Karpas-422 (cell line): ENCODE results near the gene HAUS7. TPM values are rescaled to one million over a fixed set of nuclear protein-coding genes. Genes with fewer than 3 reads are reported as not detected.

Source experiments
- DNase-seq: peaks from one replicate; pipeline ENCODE4 v3.0.0-alpha.2; 2015
- H2AFZ ChIP-seq: fragments of 200-600 bp; sonication (generic); 2 replicates; pipeline ENCODE4 v1.6.1; 2014; ENCODE audit warnings: antibody characterized with exemption, low read length, mixed read lengths
- H3K27ac ChIP-seq: fragments of 200-600 bp; sonication (generic); 2 replicates; pipeline ENCODE4 v1.5.1; 2014; ENCODE audit warnings: mild to moderate bottlenecking, low read length, moderate library complexity
- H3K27me3 ChIP-seq: fragments of 200-600 bp; sonication (generic); 2 replicates; pipeline ENCODE4 v1.6.1; 2014; ENCODE audit warnings: low read length, mixed read lengths
- H3K36me3 ChIP-seq: fragments of 200-600 bp; sonication (generic); 2 replicates; pipeline ENCODE4 v1.6.1; 2014; ENCODE audit warnings: low read length, mixed read lengths; ENCODE audit not compliant: insufficient read depth
- H3K4me1 ChIP-seq: fragments of 200-600 bp; sonication (generic); 2 replicates; pipeline ENCODE4 v1.6.1; 2014; ENCODE audit warnings: mild to moderate bottlenecking, low read length, mixed read lengths
- H3K4me2 ChIP-seq: fragments of 200-600 bp; sonication (generic); 2 replicates; pipeline ENCODE4 v1.6.1; 2014; ENCODE audit warnings: low read length, low read depth, mild to moderate bottlenecking; ENCODE audit not compliant: poor library complexity, severe bottlenecking
- H3K4me3 ChIP-seq: fragments of 200-600 bp; sonication (generic); 2 replicates; pipeline ENCODE4 v1.5.1; 2014; ENCODE audit warnings: mild to moderate bottlenecking, antibody characterized with exemption, low read length, mixed read lengths
- H3K79me2 ChIP-seq: fragments of 200-600 bp; sonication (generic); 2 replicates; pipeline ENCODE4 v1.6.1; 2014; ENCODE audit warnings: mild to moderate bottlenecking, low read length, mixed read lengths
- H3K9ac ChIP-seq: fragments of 200-600 bp; sonication (generic); 2 replicates; pipeline ENCODE4 v1.6.0; 2014; ENCODE audit warnings: low read length
- H3K9me2 ChIP-seq: fragments of 200-600 bp; sonication (generic), shearing (Covaris generic); replicated peaks from 2 replicates; pipeline ENCODE4 v1.6.0; 2014; ENCODE audit warnings: mild to moderate bottlenecking, low read length, moderate library complexity; ENCODE audit not compliant: insufficient read depth
- H3K9me3 ChIP-seq: fragments of 300-700, 200-600 bp; sonication (generic); 2 replicates; pipeline ENCODE4 v1.6.1; 2014; ENCODE audit warnings: low read length, mixed read lengths
- H4K20me1 ChIP-seq: fragments of 200-600 bp; sonication (generic); 2 replicates; pipeline ENCODE4 v1.6.1; 2014; ENCODE audit warnings: mild to moderate bottlenecking, antibody characterized with exemption, low read length, low read depth; ENCODE audit not compliant: insufficient read depth
- total RNA-seq: library from RNA; depleted of rRNA; stranded (reverse); fragments of >200 nt; shearing (Covaris generic); gene quantifications from 2 replicates; pipeline ENCODE4 v1.2.3, GENCODE V29; 2014; ENCODE audit warnings: low replicate concordance

Gene HAUS7
- total RNA-seq, 1 experiment from 2014 or later: 36.2 TPM

DNA sequence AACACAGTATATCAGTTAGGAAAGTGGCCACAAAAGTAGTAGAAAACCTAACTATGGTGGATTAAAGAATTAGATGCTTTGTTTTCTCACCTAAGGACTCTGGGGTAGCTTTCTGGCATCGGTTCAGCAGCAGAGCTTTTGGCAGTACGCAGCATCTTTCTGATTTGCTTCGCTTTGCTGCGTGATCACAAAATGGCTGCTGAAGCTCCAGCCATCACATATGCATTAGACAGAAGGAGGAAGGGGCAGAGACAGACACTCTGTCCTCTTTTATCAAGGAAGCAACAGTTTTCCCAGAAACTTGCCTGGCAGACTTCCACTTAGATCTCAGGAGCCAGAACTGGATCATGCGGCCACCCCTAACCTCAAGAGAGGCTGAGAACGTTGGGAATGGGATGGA lies 39.6 kb downstream of the HAUS7 start:
- H3K9me3 ChIP-seq: no peaks in the 10 kb centered on the region
- H3K4me2 ChIP-seq: no peak overlapping the region
- no peaks in the 10 kb centered on the region for H3K36me3 ChIP-seq
- H3K4me3 ChIP-seq: no peak overlapping the region
- no peaks in the 10 kb centered on the region for H3K79me2 ChIP-seq
- no peak overlapping the region for H3K9ac ChIP-seq
- no peaks in the 10 kb centered on the region for H3K4me1 ChIP-seq
- H3K9me2 ChIP-seq: no peaks in the 10 kb centered on the region
- no peak for DNase-seq
- no peak overlapping the region for H3K27ac ChIP-seq
- no peaks in the 10 kb centered on the region for H3K27me3 ChIP-seq
- H4K20me1 ChIP-seq: no peaks in the 10 kb centered on the region
- no peak overlapping the region for H2AFZ ChIP-seq

DNA sequence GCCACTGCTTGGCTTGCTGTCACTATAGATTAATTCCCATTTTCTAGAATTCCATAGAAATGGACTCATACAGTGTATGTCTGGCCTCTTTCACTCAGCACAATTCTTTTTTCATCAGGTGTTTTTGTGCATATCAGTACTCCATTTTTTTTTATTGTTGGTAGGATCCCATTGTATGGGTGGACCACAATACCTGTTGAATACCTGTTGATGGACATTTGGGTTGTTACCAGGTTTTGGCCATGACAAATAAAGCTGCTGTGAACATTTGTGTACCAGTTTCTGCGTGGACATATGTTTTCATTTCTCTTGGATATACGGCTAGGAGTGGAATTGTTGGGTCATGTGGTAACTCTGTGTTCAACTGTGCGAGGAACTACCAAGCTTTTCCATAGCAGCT lies 44.2 kb downstream of the HAUS7 start:
- no peaks in the 10 kb centered on the region for H3K9me3 ChIP-seq
- DNase-seq: no peak
- H3K27me3 ChIP-seq: no peaks in the 10 kb centered on the region
- no peak overlapping the region for H3K4me3 ChIP-seq
- no peaks in the 10 kb centered on the region for H4K20me1 ChIP-seq
- H3K27ac ChIP-seq: no peak overlapping the region
- no peaks in the 10 kb centered on the region for H3K79me2 ChIP-seq
- H3K4me2 ChIP-seq: no peak overlapping the region
- no peak overlapping the region for H3K9ac ChIP-seq
- H2AFZ ChIP-seq: no peak overlapping the region
- no peaks in the 10 kb centered on the region for H3K9me2 ChIP-seq
- H3K36me3 ChIP-seq: no peaks in the 10 kb centered on the region
- no peaks in the 10 kb centered on the region for H3K4me1 ChIP-seq

DNA sequence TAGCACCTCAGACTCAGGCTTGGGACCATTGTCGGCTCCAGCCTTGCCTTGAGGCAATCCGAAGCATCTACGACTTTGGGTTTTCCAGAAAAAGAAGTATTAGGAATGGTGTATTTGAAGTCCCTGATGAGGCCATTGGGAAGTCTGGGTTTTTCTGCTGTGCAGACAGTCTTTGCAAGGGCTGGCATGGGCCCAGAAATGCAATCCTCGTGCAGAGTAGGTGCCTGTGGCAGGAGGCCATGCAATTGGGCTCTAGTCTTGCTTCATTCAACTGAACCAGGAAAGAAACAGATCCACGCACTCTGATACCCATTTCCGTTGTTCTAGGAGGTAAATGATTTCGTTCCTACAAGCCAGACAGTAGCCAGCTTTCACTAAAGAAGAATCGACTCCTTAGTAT lies 46.7 kb downstream of the HAUS7 start:
- no peak for DNase-seq
- Histone ChIP-seq H3K4me3 (no peak overlapping the region), H3K4me1 (no peaks in the 10 kb centered on the region; the same call in 1 of the 2 replicates), H3K27me3 (no peaks in the 10 kb centered on the region), H3K36me3 (no peaks in the 10 kb centered on the region), H3K9me3 (no peaks in the 10 kb centered on the region), H3K27ac (no peak overlapping the region), H3K9ac (no peak overlapping the region), H3K4me2 (no peak overlapping the region), H2AFZ (no peak overlapping the region), H4K20me1 (no peaks in the 10 kb centered on the region), H3K9me2 (no peaks in the 10 kb centered on the region), H3K79me2 (no peaks in the 10 kb centered on the region)

GRCh38 chrX:153421856-153422255 lies 48.5 kb downstream of the HAUS7 start:
- Histone ChIP-seq H3K9me2 (no peaks in the 10 kb centered on the region), H3K4me2 (no peak overlapping the region), H2AFZ (no peak overlapping the region), H4K20me1 (no peaks in the 10 kb centered on the region), H3K4me1 (peaks cover 9% of the 10 kb centered on the region), H3K36me3 (no peaks in the 10 kb centered on the region), H3K9ac (no peak overlapping the region), H3K9me3 (no peaks in the 10 kb centered on the region), H3K27ac (no peak overlapping the region), H3K79me2 (no peaks in the 10 kb centered on the region), H3K4me3 (no peak overlapping the region), H3K27me3 (no peaks in the 10 kb centered on the region)
- DNase-seq: no peak

DNA sequence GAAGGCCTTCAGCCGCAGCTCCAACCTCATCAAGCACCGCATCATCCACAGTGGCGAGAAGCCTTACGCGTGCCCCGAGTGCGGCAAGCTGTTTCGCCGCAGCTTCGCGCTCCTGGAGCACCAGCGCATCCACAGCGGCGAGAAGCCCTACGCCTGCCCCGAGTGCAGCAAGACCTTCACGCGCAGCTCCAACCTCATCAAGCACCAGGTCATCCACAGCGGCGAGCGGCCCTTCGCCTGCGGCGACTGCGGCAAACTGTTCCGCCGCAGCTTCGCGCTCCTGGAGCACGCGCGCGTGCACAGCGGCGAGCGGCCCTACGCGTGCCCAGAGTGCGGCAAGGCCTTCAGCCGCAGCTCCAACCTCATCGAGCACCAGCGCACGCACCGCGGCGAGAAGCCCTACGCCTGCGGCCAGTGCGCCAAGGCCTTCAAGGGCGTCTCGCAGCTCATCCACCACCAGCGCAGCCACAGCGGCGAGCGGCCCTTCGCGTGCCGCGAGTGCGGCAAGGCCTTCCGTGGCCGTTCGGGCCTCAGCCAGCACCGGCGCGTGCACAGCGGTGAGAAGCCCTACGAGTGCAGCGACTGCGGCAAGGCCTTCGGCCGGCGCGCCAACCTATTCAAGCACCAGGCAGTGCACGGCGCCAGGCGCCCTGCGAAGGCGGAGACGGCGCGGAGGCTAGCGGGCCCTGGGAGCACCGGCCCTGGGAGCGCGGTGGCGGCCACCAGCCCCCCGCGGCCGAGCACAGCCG lies 49.4 kb downstream of the HAUS7 start:
- no peak overlapping the region for H3K4me2 ChIP-seq
- H3K27me3 ChIP-seq: no peaks in the 10 kb centered on the region
- H3K4me3 ChIP-seq: no peak overlapping the region
- no peaks in the 10 kb centered on the region for H3K9me2 ChIP-seq
- H3K36me3 ChIP-seq: no peaks in the 10 kb centered on the region
- no peaks in the 10 kb centered on the region for H3K79me2 ChIP-seq
- no peak overlapping the region for H3K9ac ChIP-seq
- no peak overlapping the region for H2AFZ ChIP-seq
- no peaks in the 10 kb centered on the region for H4K20me1 ChIP-seq
- DNase-seq: no peak
- no peak overlapping the region for H3K27ac ChIP-seq
- H3K4me1 ChIP-seq: peaks cover 16% of the 10 kb centered on the region
- H3K9me3 ChIP-seq: no peaks in the 10 kb centered on the region

GRCh38 chrX:153417637-153418036 lies 52.7 kb downstream of the HAUS7 start:
- Histone ChIP-seq H2AFZ (no peak overlapping the region), H3K4me1 (peaks cover 16% of the 10 kb centered on the region)

GRCh38 chrX:153416781-153417450 lies 53.5 kb downstream of the HAUS7 start:
- H2AFZ ChIP-seq: peak overlapping the region; percentile 18; the same call in 1 of the 2 replicates
- H3K9me3 ChIP-seq: no peaks in the 10 kb centered on the region
- no peaks in the 10 kb centered on the region for H4K20me1 ChIP-seq
- H3K27ac ChIP-seq: no peak overlapping the region
- peak; percentile 66 for DNase-seq
- no peaks in the 10 kb centered on the region for H3K36me3 ChIP-seq
- H3K9ac ChIP-seq: no peak overlapping the region
- H3K9me2 ChIP-seq: no peaks in the 10 kb centered on the region
- no peak overlapping the region for H3K4me3 ChIP-seq
- H3K4me2 ChIP-seq: no peak overlapping the region
- no peaks in the 10 kb centered on the region for H3K79me2 ChIP-seq
- H3K27me3 ChIP-seq: no peaks in the 10 kb centered on the region
- peaks cover 16% of the 10 kb centered on the region for H3K4me1 ChIP-seq

More at GRCh38 chrX:153417637-153418036, 52.7 kb downstream of the HAUS7 start:
- H3K9me2 ChIP-seq: no peaks in the 10 kb centered on the region
- H3K9ac ChIP-seq: no peak overlapping the region
- H3K79me2 ChIP-seq: no peaks in the 10 kb centered on the region
- H4K20me1 ChIP-seq: no peaks in the 10 kb centered on the region
- no peaks in the 10 kb centered on the region for H3K27me3 ChIP-seq
- H3K4me2 ChIP-seq: no peak overlapping the region
- H3K4me3 ChIP-seq: no peak overlapping the region
- H3K9me3 ChIP-seq: no peaks in the 10 kb centered on the region
- no peaks in the 10 kb centered on the region for H3K36me3 ChIP-seq
- H3K27ac ChIP-seq: no peak overlapping the region
- no peak for DNase-seq

DNA sequence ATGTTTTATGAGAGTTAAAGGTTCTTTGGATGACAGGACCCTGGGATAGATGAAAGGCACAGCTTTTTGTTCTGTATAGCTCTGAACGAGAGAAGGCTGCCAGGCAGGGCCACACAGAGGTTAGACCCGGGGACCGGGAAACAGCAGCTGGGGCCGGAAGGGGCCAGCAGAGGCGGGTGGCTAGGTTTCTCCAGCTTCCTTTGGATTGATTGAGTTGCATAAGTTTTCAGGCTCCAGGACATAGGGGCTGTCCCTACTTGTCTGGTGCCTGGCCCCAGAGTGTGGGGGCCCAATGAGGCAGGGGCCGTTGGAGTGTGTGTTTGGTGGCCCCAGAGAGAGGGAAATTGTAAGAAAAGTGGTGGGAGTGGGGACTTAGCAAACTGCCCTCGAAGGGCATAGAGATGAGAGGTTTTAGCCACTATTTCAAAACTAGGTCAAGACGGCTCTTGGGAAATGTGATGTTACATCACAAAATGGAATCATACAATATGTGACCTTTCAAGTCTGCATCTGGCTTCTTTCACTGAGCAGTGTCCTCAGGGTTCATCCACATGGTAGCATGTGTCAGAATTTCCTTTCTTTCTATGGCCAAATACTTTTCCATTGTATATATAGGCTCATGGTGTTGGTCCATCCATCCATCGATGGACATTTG lies 55.4 kb downstream of the HAUS7 start:
- Histone ChIP-seq H3K4me1 (peaks cover 16% of the 10 kb centered on the region), H3K4me3 (no peak overlapping the region), H3K9me2 (no peaks in the 10 kb centered on the region), H2AFZ (no peak overlapping the region), H3K36me3 (no peaks in the 10 kb centered on the region), H4K20me1 (no peaks in the 10 kb centered on the region), H3K4me2 (no peak overlapping the region), H3K9me3 (no peaks in the 10 kb centered on the region), H3K27ac (no peak overlapping the region), H3K9ac (no peak overlapping the region), H3K79me2 (no peaks in the 10 kb centered on the region), H3K27me3 (no peaks in the 10 kb centered on the region)
- no peak for DNase-seq
